OCI-LY3 (cell line): ENCODE data around the gene VAV2.

Experiments
- H2AFZ ChIP-seq: fragments of 200-600, 300-600 bp; shearing (Covaris generic); 2 replicates; pipeline ENCODE4 v1.6.0; 2014; ENCODE audit warnings: antibody characterized with exemption, low read depth, low read length
- H3K27ac ChIP-seq: fragments of 200-600, 300-600 bp; sonication (generic); 2 replicates; pipeline ENCODE4 v1.5.1; 2014; ENCODE audit warnings: mild to moderate bottlenecking, low read length, moderate library complexity, mixed read lengths
- H3K27me3 ChIP-seq: fragments of 200-600, 300-600 bp; sonication (generic); 2 replicates; pipeline ENCODE4 v1.6.1; 2014; ENCODE audit warnings: low read depth, low read length, mixed read lengths
- H3K36me3 ChIP-seq: fragments of 200-600, 300-600 bp; sonication (generic); replicated peaks from 2 replicates; pipeline ENCODE3; 2014; ENCODE audit warnings: low read depth, low read length, mixed read lengths
- H3K4me1 ChIP-seq: fragments of 300-600, 200-600 bp; sonication (generic); 2 replicates; pipeline ENCODE4 v1.6.1; 2014; ENCODE audit warnings: low read length, mixed read lengths
- H3K4me2 ChIP-seq: fragments of 200-600, 300-600 bp; sonication (generic); 2 replicates; pipeline ENCODE4 v1.6.1; 2014; ENCODE audit warnings: low read length, mixed read lengths
- H3K4me3 ChIP-seq: fragments of 300-600, 200-600 bp; sonication (generic); 2 replicates; pipeline ENCODE4 v1.5.1; 2014; ENCODE audit warnings: antibody characterized with exemption, mild to moderate bottlenecking, low read length, moderate library complexity
- H3K79me2 ChIP-seq: fragments of 300-600, 200-600 bp; shearing (Covaris generic); 2 replicates; pipeline ENCODE4 v1.6.1; 2014; ENCODE audit warnings: mild to moderate bottlenecking, low read length, mixed read lengths
- H3K9ac ChIP-seq: fragments of 300-600, 200-600 bp; shearing (Covaris generic); 2 replicates; pipeline ENCODE4 v1.6.0; 2014; ENCODE audit warnings: mild to moderate bottlenecking, low read length, moderate library complexity
- H3K9me3 ChIP-seq: fragments of 200-600, 300-600 bp; shearing (Covaris generic); 2 replicates; pipeline ENCODE4 v1.6.1; 2014; ENCODE audit warnings: low read length, mixed read lengths; ENCODE audit not compliant: insufficient read depth
- H4K20me1 ChIP-seq: fragments of 200-600, 300-600 bp; sonication (generic); 2 replicates; pipeline ENCODE4 v1.6.1; 2016; ENCODE audit warnings: low read length, mixed read lengths; ENCODE audit not compliant: insufficient read depth
- CTCF ChIP-seq: fragments of 200-600, 300-600 bp; sonication (generic); IDR thresholded peaks from 2 replicates; pipeline ENCODE4 v1.5.1; 2014; ENCODE audit warnings: antibody characterized with exemption, low read length, low read depth
- EZH2phosphoT487 ChIP-seq: fragments of 200-600 bp; shearing (Covaris generic); IDR thresholded peaks from 2 replicates; pipeline ENCODE4 v1.6.1; 2018; ENCODE audit warnings: antibody characterized with exemption, mixed run types, low read depth

VAV2 gene

GRCh38 chr9:133921866-133922265, 70.3 kb downstream of the VAV2 start:
- peaks cover 8% of the 10 kb centered on the region for H3K4me1 ChIP-seq
- H3K9me3 ChIP-seq: no peaks in the 10 kb centered on the region
- no peaks in the 10 kb centered on the region for H3K27me3 ChIP-seq
- H4K20me1 ChIP-seq: peaks cover 67% of the 10 kb centered on the region
- TF ChIP-seq EZH2phosphoT487: no peak
- TF ChIP-seq CTCF: no peak
- H3K4me3 ChIP-seq: no peak overlapping the region
- H3K4me2 ChIP-seq: no peak overlapping the region
- no peak overlapping the region for H3K9ac ChIP-seq
- H2AFZ ChIP-seq: no peak overlapping the region
- H3K79me2 ChIP-seq: peaks cover 84% of the 10 kb centered on the region
- peaks cover 9% of the 10 kb centered on the region for H3K36me3 ChIP-seq
- no peak overlapping the region for H3K27ac ChIP-seq

DNA sequence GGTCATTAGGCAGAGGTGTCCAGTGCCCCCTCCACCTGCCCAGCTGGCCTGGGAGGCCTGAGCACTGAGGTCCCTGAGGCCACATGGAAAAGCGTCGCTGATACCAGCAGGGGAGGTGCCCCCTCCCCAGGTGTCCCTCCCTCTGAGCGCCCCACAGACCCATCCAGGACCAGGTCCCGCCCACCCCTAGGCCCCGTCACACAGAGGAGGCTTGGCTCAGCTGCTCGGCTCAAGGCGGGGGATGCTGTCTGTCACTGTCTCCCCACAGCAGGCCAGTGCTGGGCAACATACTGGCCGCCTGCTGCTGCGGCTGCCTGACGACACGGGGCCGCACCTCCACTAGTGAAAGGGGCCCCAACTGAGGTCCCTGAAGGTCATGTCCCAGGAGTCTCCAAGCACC, 71.7 kb downstream of the VAV2 start:
- no peak overlapping the region for H3K27ac ChIP-seq
- H3K27me3 ChIP-seq: no peaks in the 10 kb centered on the region
- H3K36me3 ChIP-seq: peaks cover 9% of the 10 kb centered on the region
- H3K4me1 ChIP-seq: no peaks in the 10 kb centered on the region
- no peak overlapping the region for H3K9ac ChIP-seq
- TF ChIP-seq CTCF (no peak), EZH2phosphoT487 (no peak)
- H3K4me2 ChIP-seq: no peak overlapping the region
- H3K9me3 ChIP-seq: no peaks in the 10 kb centered on the region
- H3K4me3 ChIP-seq: no peak overlapping the region
- peaks cover 74% of the 10 kb centered on the region for H4K20me1 ChIP-seq
- peaks cover 79% of the 10 kb centered on the region for H3K79me2 ChIP-seq
- no peak overlapping the region for H2AFZ ChIP-seq

GRCh38 chr9:133919253-133920115, 72.6 kb downstream of the VAV2 start:
- TF ChIP-seq CTCF (no peak), EZH2phosphoT487 (no peak)
- peaks cover 78% of the 10 kb centered on the region for H3K79me2 ChIP-seq
- H3K9ac ChIP-seq: no peak overlapping the region
- peaks cover 5% of the 10 kb centered on the region for H3K36me3 ChIP-seq
- H3K4me1 ChIP-seq: no peaks in the 10 kb centered on the region
- peaks cover 79% of the 10 kb centered on the region for H4K20me1 ChIP-seq
- H3K4me3 ChIP-seq: no peak overlapping the region
- H3K27ac ChIP-seq: no peak overlapping the region
- no peaks in the 10 kb centered on the region for H3K9me3 ChIP-seq
- H3K4me2 ChIP-seq: no peak overlapping the region
- H3K27me3 ChIP-seq: no peaks in the 10 kb centered on the region
- no peak overlapping the region for H2AFZ ChIP-seq

GRCh38 chr9:133918111-133918813, 73.9 kb downstream of the VAV2 start:
- no peaks in the 10 kb centered on the region for H3K27me3 ChIP-seq
- H3K79me2 ChIP-seq: peaks cover 82% of the 10 kb centered on the region
- no peak overlapping the region for H2AFZ ChIP-seq
- no peak overlapping the region for H3K4me2 ChIP-seq
- TF ChIP-seq CTCF: no peak
- TF ChIP-seq EZH2phosphoT487: no peak
- no peaks in the 10 kb centered on the region for H3K4me1 ChIP-seq
- H3K4me3 ChIP-seq: no peak overlapping the region
- H3K9me3 ChIP-seq: no peaks in the 10 kb centered on the region
- no peak overlapping the region for H3K27ac ChIP-seq
- no peak overlapping the region for H3K9ac ChIP-seq
- peaks cover 87% of the 10 kb centered on the region for H4K20me1 ChIP-seq
- peaks cover 3% of the 10 kb centered on the region for H3K36me3 ChIP-seq
